ENCODE results near the gene PEX11G. TPM values are rescaled to one million over a fixed set of nuclear protein-coding genes. Genes with fewer than 3 reads are reported as not detected.

The PEX11G gene
- total and polyA plus RNA-seq, 10 donors = 2.3 to 9.6 (median 4.6) TPM

- intact Hi-C loops (cut with DNase I; ENCODE audit: low total_unique reads) = no loop called here
- H3K27me3 ChIP-seq (replicated peaks in 1 of 7) = peaks cover 0 to 74% (median 18%) of the 10 kb centered on the region in 7 donors
- no peak for TF ChIP-seq POLR2A (IDR thresholded peaks at IDR 0.05)
- TF ChIP-seq CTCF (IDR thresholded peaks at IDR 0.05 in 8 of 11, conservative IDR thresholded peaks at IDR 0.05 in 3 of 11) = peak in 1 of 11 experiments; percentile 15
- TF ChIP-seq POLR2AphosphoS5 (IDR thresholded peaks at IDR 0.05) = peak in 2 of 3 donors; percentile 43 to 50
- no peak overlapping the region for H3K27ac ChIP-seq
- WGBS, 5 donors = 2 to 6% (median 3%) methylated on average over 37 to 93 of the region's 93 CpGs
- no peaks in the 10 kb centered on the region for H3K36me3 ChIP-seq
- peaks cover 4 to 28% (median 19%) of the 10 kb centered on the region in 6 donors for H3K4me1 ChIP-seq
- DNase-seq = peak; percentile 87
- peak overlapping the region; percentile 22 to 67 (median 42) for H3K4me3 ChIP-seq
- no peaks in the 10 kb centered on the region for H3K9me3 ChIP-seq
Observed at GRCh38 chr19:7500811-7501450, 12.1 kb upstream of the PEX11G start.

GRCh38 chr19:7497292-7497691 is 8.5 kb upstream of the PEX11G start:
- no peaks in the 10 kb centered on the region for H3K36me3 ChIP-seq
- H3K9me3 ChIP-seq = no peaks in the 10 kb centered on the region
- H3K4me1 ChIP-seq = peaks cover 8 to 47% (median 26%) of the 10 kb centered on the region in 6 donors
- peaks cover 0 to 37% (median 11%) of the 10 kb centered on the region in 7 donors for H3K27me3 ChIP-seq (replicated peaks in 1 of 7)
- intact Hi-C loops (cut with DNase I; ENCODE audit: low total_unique reads) = no loop called here
- WGBS, 5 donors = 53 to 67% (median 57%) methylated on average over 7 of the region's 7 CpGs
- H3K4me3 ChIP-seq = no peak overlapping the region
- H3K27ac ChIP-seq = no peak overlapping the region
- no peak for DNase-seq
- TF ChIP-seq POLR2AphosphoS5 (IDR thresholded peaks at IDR 0.05) (no peak), CTCF (IDR thresholded peaks at IDR 0.05 in 8 of 11, conservative IDR thresholded peaks at IDR 0.05 in 3 of 11) (peak in 1 of 11 experiments; percentile 12), POLR2A (IDR thresholded peaks at IDR 0.05) (no peak)

- peak; percentile 85 for DNase-seq
- Histone ChIP-seq H3K27ac (peak overlapping the region in 7 of 8 donors; percentile 55 to 92 (median 84)), H3K27me3 (replicated peaks in 1 of 7) (peaks cover 0 to 10% (median 0%) of the 10 kb centered on the region in 7 donors)
Observed at GRCh38 chr19:7494416-7495098, 5.7 kb upstream of the PEX11G start.

More at GRCh38 chr19:7494416-7495098, 5.7 kb upstream of the PEX11G start:
- Histone ChIP-seq H3K4me1 (peaks cover 2 to 58% (median 19%) of the 10 kb centered on the region in 6 donors), H3K4me3 (no peak overlapping the region), H3K9me3 (no peaks in the 10 kb centered on the region), H3K36me3 (no peaks in the 10 kb centered on the region)
- TF ChIP-seq CTCF (IDR thresholded peaks at IDR 0.05 in 8 of 11, conservative IDR thresholded peaks at IDR 0.05 in 3 of 11) (peak in 5 of 11 experiments; percentile 4 to 46 (median 30)), POLR2A (IDR thresholded peaks at IDR 0.05) (peak in 1 of 3 donors; percentile 17), POLR2AphosphoS5 (IDR thresholded peaks at IDR 0.05) (peak in 2 of 3 donors; percentile 56 to 73)
- intact Hi-C loops (cut with DNase I; ENCODE audit: low total_unique reads) = no loop called here
- 43 to 64% (median 56%) methylated on average over 10 to 13 of the region's 13 CpGs for WGBS, 5 donors

Measured in spleen (tissue), 11 donors.